GM12878 (cell line): Measurements from ENCODE around the gene FBRSL1. TPM values are rescaled to one million over a fixed set of nuclear protein-coding genes. Genes with fewer than 3 reads are reported as not detected.

Experiments
- ATAC-seq: fragments of 200-7000 bp; cut with Tn5 transposase; 3 replicates; pipeline ENCODE4 v1.9.1; 2020; ENCODE audit warnings: mild to moderate bottlenecking, moderate library complexity
- BruUV-seq: library from RNA; stranded (reverse); fragments of 400-500 nt; replicated peaks from 2 replicates; lab custom pipeline; 2021; lab: Mats Ljungman, UMichigan
- CTCF ChIA-PET: fragments of 300-600 bp; sonication (Branson Sonifier 250); formaldehyde crosslinking; extraction: SDS; loops from one replicate; lab custom pipeline; 2021; ENCODE audit warnings: inconsistent platforms; lab: Yijun Ruan, JAX
- POLR2A ChIA-PET: fragments of 350-600 bp; formaldehyde crosslinking; extraction: SDS; loops from one replicate; lab custom pipeline; 2021; ENCODE audit warnings: inconsistent platforms; lab: Charles Lee
- RAD21 ChIA-PET: fragments of 300-600 bp; sonication (Branson Sonifier 250); formaldehyde crosslinking; loops from one replicate; lab custom pipeline; 2023; ENCODE audit warnings: antibody characterized with exemption; ENCODE audit not compliant: unreplicated experiment; lab: Charles Lee
- SMC1A ChIA-PET: fragments of 300-600 bp; sonication (Branson Sonifier 250); formaldehyde crosslinking; loops from one replicate; lab custom pipeline; 2023; ENCODE audit not compliant: unreplicated experiment, uncharacterized antibody; lab: Charles Lee
- DNase-seq: peaks from one replicate; pipeline ENCODE4 v3.0.0-alpha.2; 2011; ENCODE audit warnings: low read depth, low spot score
- FAIRE-seq: peaks from 3 replicates; lab custom pipeline; 2011; peaks lifted over from hg19 to GRCh38; lab: Jason Lieb, UNC
- H2AFZ ChIP-seq: 2 replicates; pipeline ENCODE4 v1.6.0; 2011; ENCODE audit warnings: low read depth, low read length, control low read depth; ENCODE audit not compliant: control insufficient read depth
- H3K27ac ChIP-seq: 2 replicates; pipeline ENCODE4 v1.5.1; 2011; ENCODE audit warnings: control low read depth; ENCODE audit not compliant: control insufficient read depth, insufficient read depth
- H3K27me3 ChIP-seq, 2 experiments: replicated peaks in 1 of 2; 2 replicates each; pipeline versions ENCODE4 v1.6.0 to v1.6.1; 2011; ENCODE audit warnings: low read length in 1 of 2; ENCODE audit not compliant: control insufficient read depth in 2 of 2, insufficient read depth in 2 of 2
- H3K36me3 ChIP-seq, 2 experiments: 2 replicates each; pipeline ENCODE4 v1.5.1; 2011; ENCODE audit warnings: low read length in 1 of 2; ENCODE audit not compliant: control insufficient read depth in 2 of 2, insufficient read depth in 2 of 2
- H3K4me1 ChIP-seq: 2 replicates; pipeline ENCODE4 v1.6.1; 2011; ENCODE audit warnings: mild to moderate bottlenecking, low read length, moderate library complexity, mixed read lengths; ENCODE audit not compliant: control insufficient read depth, insufficient read depth
- H3K4me2 ChIP-seq: 2 replicates; pipeline ENCODE4 v1.6.0; 2011; ENCODE audit warnings: control low read depth; ENCODE audit not compliant: control insufficient read depth, insufficient read depth
- H3K4me3 ChIP-seq: fragments of 200-600 bp; sonication (generic); 2 replicates; pipeline ENCODE4 v1.5.1; 2016
- H3K79me2 ChIP-seq: 2 replicates; pipeline ENCODE4 v1.6.0; 2011; ENCODE audit warnings: low read length; ENCODE audit not compliant: control insufficient read depth, insufficient read depth
- H3K9ac ChIP-seq: 2 replicates; pipeline ENCODE4 v1.8.0; 2011; ENCODE audit warnings: low read length, control low read depth, mixed read lengths; ENCODE audit not compliant: control insufficient read depth, insufficient read depth
- H3K9me3 ChIP-seq: replicated peaks from 3 replicates; pipeline ENCODE4 v1.5.1; 2011; ENCODE audit warnings: mild to moderate bottlenecking, low read length; ENCODE audit not compliant: control insufficient read depth, insufficient read depth
- H4K20me1 ChIP-seq: 2 replicates; pipeline ENCODE4 v1.6.0; 2011; ENCODE audit not compliant: control insufficient read depth, insufficient read depth
- BCL3 ChIP-seq: IDR thresholded peaks from 2 replicates; pipeline ENCODE4 v1.6.1; 2011; ENCODE audit warnings: borderline replicate concordance, low read depth, mild to moderate bottlenecking, moderate library complexity, low read length; ENCODE audit not compliant: insufficient read depth, poor library complexity, severe bottlenecking
- BMI1 ChIP-seq: fragments of 450-650 bp; IDR thresholded peaks from 2 replicates; pipeline ENCODE4 v1.6.1; 2016; ENCODE audit warnings: mild to moderate bottlenecking, moderate library complexity, borderline replicate concordance
- CHD1 ChIP-seq: IDR thresholded peaks from 2 replicates; pipeline ENCODE4 v1.6.1; 2012; ENCODE audit warnings: low read depth, low read length, improper control_type of control experiment
- CTCF ChIP-seq, 3 experiments: IDR thresholded peaks in 2 of 3; conservative IDR thresholded peaks in 1 of 3; 2 replicates each; pipeline ENCODE4 v1.5.1; 2011; ENCODE audit warnings: low read depth in 3 of 3, low read length in 3 of 3, mild to moderate bottlenecking in 3 of 3, control low read depth in 2 of 3, moderate library complexity in 2 of 3, inconsistent platforms in 1 of 3, mixed read lengths in 1 of 3; ENCODE audit not compliant: control insufficient read depth in 2 of 3, insufficient read depth in 1 of 3; ENCODE audit errors: extremely low read depth in 1 of 3
- EZH2 ChIP-seq: IDR thresholded peaks from 2 replicates; pipeline ENCODE4 v1.6.1; 2012; ENCODE audit warnings: low read depth, mild to moderate bottlenecking, control low read depth, inconsistent platforms, low read length, borderline replicate concordance; ENCODE audit not compliant: control insufficient read depth
- FOXK2 ChIP-seq: fragments of 450-650 bp; IDR thresholded peaks from 2 replicates; pipeline ENCODE4 v1.6.1; 2017; ENCODE audit warnings: mild to moderate bottlenecking, moderate library complexity
- HDAC6 ChIP-seq: fragments of 200-600 bp; sonication (generic); IDR thresholded peaks from one replicate; pipeline ENCODE4 v1.8.0; 2017; ENCODE audit warnings: antibody characterized with exemption; ENCODE audit not compliant: unreplicated experiment
- HSF1 ChIP-seq: fragments of 150-350 bp; IDR thresholded peaks from 2 replicates; pipeline ENCODE4 v1.6.1; 2014; ENCODE audit warnings: mild to moderate bottlenecking, low read depth, low read length
- NR2C1 ChIP-seq: fragments of 450-650 bp; IDR thresholded peaks from 2 replicates; pipeline ENCODE4 v1.6.1; 2017; ENCODE audit warnings: antibody characterized with exemption, mild to moderate bottlenecking, moderate library complexity
- PML ChIP-seq: IDR thresholded peaks from 2 replicates; pipeline ENCODE4 v1.6.1; 2012; ENCODE audit warnings: low read length, inconsistent platforms
- SREBF1 ChIP-seq: IDR thresholded peaks from 2 replicates; pipeline ENCODE4 v1.6.1; 2012; ENCODE audit warnings: mild to moderate bottlenecking, low read length
- SRF ChIP-seq, 2 experiments: IDR thresholded peaks; 2 replicates each; pipeline ENCODE4 v1.6.1; 2011; ENCODE audit warnings: low read depth in 2 of 2, low read length in 2 of 2, mild to moderate bottlenecking in 1 of 2, moderate library complexity in 1 of 2
- TBL1XR1 ChIP-seq: IDR thresholded peaks from 2 replicates; pipeline ENCODE4 v1.6.1; 2012; ENCODE audit warnings: low read depth, low read length, improper control_type of control experiment
- TCF7 ChIP-seq: IDR thresholded peaks from 2 replicates; pipeline ENCODE4 v1.6.1; 2014; ENCODE audit warnings: antibody characterized with exemption, borderline replicate concordance
- ZBTB4 ChIP-seq: fragments of 450-650 bp; formaldehyde crosslinking; IDR thresholded peaks from 2 replicates; pipeline ENCODE4 v1.4.0; 2022; ENCODE audit warnings: mild to moderate bottlenecking, moderate library complexity
- WGBS: methylation state at CpG from one replicate; pipeline ENCODE4 v1.1.6; 2016; ENCODE audit warnings: low lambda C conversion rate; ENCODE audit not compliant: insufficient replicate concordance, insufficient coverage; ENCODE audit errors: missing lambda C conversion rate; 5-methylcytosine and 5-hydroxymethylcytosine counted together
- in situ Hi-C: fragments of 300-500 bp; cut with MboI; formaldehyde crosslinking; loops from 9 replicates; pipeline ENCODE4 v1.14.3; 2018; ENCODE audit warnings: mixed read lengths
- intact Hi-C: fragments of 100-400 bp; cut with micrococcal nuclease; formaldehyde crosslinking; loops from one replicate; pipeline ENCODE4 v1.14.2; 2022; ENCODE audit not compliant: unreplicated experiment
- polyA plus RNA-seq, 11 experiments: library from polyadenylated mRNA; depleted of rRNA in 4 of 11; unstranded in 6 of 11; stranded (reverse) in 5 of 11; fragments of >200 nt; fragmentation: Nextera tagmentation in 4 of 11; fragmentation: Illumina TruSeq in 1 of 11; extraction: Ambion mirVana in 4 of 11; extraction: Trizol in 1 of 11; gene quantifications; 1 replicate in 1 of 11; 2 replicates in 10 of 11; pipeline versions ENCODE4 v1.2.1 to v1.2.3, GENCODE V29; 2011 to 2016; ENCODE audit warnings: inconsistent platforms in 2 of 11, missing spikeins in 2 of 11, low read depth in 1 of 11
- total RNA-seq, 4 experiments: library from RNA; depleted of rRNA in 3 of 4; stranded (reverse); fragments of >200 nt in 3 of 4; fragmentation: Illumina TruSeq in 1 of 4; extraction: Trizol in 1 of 4; gene quantifications; 2 replicates each; pipeline versions ENCODE4 v1.2.1 to v1.2.3, GENCODE V29; 2013 to 2021

Gene FBRSL1
- total and polyA plus RNA-seq, 10 of the 15 experiments (the other 5 are each of a cell fraction or from before 2014, with no cell fraction given): 0.19 to 55.1 (median 4.1) TPM

- peaks cover 14% of the 10 kb centered on the region for H3K4me1 ChIP-seq
- in situ Hi-C loops: no loop called here
- FAIRE-seq: no peak
Observed at GRCh38 chr12:132497514-132498405, 7.8 kb downstream of the FBRSL1 start.

More at GRCh38 chr12:132497514-132498405, 7.8 kb downstream of the FBRSL1 start:
- H3K27me3 ChIP-seq: no peaks in the 10 kb centered on the region
- no peak overlapping the region for H3K9ac ChIP-seq
- RAD21 ChIA-PET: no interaction called here
- no peak overlapping the region for H3K4me2 ChIP-seq
- no peak for DNase-seq
- no peaks in the 10 kb centered on the region; the same call in 1 of the 2 replicates for H4K20me1 ChIP-seq
- SMC1A ChIA-PET: no interaction called here
- TF ChIP-seq HDAC6 (no peak), PML (no peak), CHD1 (no peak), BCL3 (no peak), NR2C1 (no peak), TCF7 (no peak), BMI1 (no peak), FOXK2 (no peak), SRF (IDR thresholded peaks at IDR 0.05; ENCODE audit: low read depth in 2 of 2, low read length in 2 of 2) (no peak), HSF1 (no peak), ZBTB4 (no peak), SREBF1 (no peak), CTCF (IDR thresholded peaks at IDR 0.05 in 2 of 3, conservative IDR thresholded peaks at IDR 0.05 in 1 of 3; ENCODE audit: control insufficient read depth in 2 of 3, extremely low read depth in 1 of 3, insufficient read depth in 1 of 3, low read depth in 3 of 3, low read length in 3 of 3) (no peak), TBL1XR1 (no peak), EZH2 (no peak)
- BruUV-seq: no TSS peak
- H3K36me3 ChIP-seq: no peaks in the 10 kb centered on the region; a peak in 1 of 4 replicates
- CTCF ChIA-PET: no interaction called here
- no peak overlapping the region for H3K4me3 ChIP-seq
- H3K9me3 ChIP-seq: no peaks in the 10 kb centered on the region
- ATAC-seq: no peak
- H3K27ac ChIP-seq: no peak overlapping the region
- intact Hi-C loops: no loop called here
- POLR2A ChIA-PET: no interaction called here
- WGBS: 71% methylated on average over 28 of the region's 28 CpGs
- H3K79me2 ChIP-seq: peaks cover 47% of the 10 kb centered on the region
- no peak overlapping the region for H2AFZ ChIP-seq
